ENCODE measurements around the gene MAST3.

Gene MAST3

DNA sequence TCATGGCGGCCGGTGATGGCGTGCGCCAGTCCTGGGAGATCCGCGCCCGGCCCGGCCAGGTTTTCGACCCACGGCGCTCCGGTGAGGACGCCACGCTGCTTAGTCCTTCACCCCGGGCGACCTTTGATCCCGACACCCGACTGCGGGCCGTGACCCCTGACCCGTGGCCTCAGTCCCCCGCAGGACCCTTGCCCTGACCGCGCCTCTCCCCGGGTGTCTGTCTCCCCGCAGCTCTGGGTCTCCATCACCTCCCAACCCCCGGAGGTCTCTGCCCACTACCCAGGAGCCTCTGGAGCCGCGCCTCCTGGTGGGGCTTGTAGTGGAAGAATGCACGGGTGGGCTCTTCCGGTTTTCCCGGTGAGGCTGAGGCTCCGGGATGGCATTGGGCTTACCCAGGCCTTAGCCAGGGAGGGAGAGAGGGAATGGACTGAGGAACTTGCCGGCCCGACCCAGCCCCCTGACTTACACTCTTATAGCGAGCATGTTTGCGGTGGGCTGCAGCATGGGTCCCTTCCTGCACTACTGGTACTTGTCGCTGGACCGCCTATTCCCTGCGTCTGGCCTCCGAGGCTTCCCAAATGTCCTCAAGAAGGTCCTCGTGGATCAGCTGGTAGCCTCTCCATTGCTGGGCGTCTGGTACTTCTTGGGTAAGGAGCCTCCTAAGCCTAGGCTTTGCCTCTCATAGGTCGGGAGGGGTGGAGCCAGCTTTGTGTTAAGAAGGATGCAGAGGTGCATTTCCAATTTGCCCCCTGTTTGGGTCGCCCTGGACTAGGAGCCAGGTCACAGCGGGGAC is 96.0 kb downstream of the MAST3 start:
- DNase-seq: no peak

DNA sequence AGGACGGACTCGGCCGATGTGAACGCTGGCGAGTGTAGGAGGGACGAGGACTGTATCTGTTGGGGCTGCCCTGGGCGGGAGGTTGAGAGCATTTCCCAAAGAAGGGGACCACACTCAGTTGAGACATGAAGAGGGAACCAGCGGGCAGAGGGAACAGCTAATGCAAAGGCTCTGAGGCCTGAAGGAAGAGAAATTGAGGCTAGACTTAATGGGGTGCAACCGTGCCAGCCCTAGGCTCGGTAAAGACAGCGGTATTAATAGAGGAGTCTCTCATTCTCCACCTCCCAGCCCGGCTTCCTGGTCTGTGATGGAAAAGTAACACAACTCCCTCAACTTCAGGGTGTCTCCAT is 96.6 kb downstream of the MAST3 start:
- no peak for DNase-seq

DNA sequence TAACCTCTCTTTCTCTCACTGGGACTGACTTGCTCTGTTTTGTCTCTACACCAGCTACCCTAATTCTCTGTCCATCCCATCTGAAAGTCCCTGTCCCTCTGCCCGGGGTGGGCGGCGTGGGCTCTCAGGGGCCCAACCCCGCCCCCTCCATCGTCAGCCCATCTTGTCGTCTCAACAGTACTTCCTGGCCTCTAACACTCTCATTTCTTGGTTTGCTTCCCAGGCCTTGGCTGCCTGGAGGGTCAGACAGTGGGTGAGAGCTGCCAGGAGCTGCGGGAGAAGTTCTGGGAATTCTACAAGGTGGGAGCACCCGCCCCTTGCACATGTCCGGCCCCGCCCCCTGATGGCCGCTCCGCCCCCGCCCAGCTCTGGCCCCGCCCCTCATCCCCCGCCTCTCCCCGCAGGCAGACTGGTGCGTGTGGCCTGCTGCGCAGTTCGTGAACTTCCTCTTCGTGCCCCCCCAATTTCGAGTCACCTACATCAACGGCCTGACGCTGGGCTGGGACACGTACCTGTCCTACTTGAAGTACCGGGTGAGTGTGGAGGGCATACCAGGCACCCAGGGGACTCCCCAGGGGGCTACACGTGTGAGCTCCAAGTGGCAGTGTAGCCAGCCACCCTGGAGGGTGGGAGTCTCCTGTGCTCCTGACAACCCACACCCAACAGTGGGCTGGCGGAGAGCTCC is 97.1 kb downstream of the MAST3 start:
- DNase-seq: peak; percentile 29

DNA sequence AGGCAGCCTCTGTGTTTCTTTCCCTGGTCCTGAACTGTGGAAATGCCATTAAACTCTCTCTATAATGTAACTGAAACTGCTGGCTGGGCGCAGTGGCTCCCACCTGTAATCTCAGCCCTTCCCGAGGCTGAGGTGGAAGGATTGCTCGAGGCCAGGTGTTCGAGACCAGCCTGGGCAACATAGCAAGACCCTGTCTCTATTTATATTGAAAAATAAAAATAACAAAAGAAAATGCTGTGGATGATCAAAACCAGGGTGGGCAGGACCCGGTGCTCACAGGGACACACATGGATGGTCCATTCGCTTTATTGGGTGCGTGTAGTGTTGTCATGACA is 98.9 kb downstream of the MAST3 start:
- no peak for DNase-seq

DNA sequence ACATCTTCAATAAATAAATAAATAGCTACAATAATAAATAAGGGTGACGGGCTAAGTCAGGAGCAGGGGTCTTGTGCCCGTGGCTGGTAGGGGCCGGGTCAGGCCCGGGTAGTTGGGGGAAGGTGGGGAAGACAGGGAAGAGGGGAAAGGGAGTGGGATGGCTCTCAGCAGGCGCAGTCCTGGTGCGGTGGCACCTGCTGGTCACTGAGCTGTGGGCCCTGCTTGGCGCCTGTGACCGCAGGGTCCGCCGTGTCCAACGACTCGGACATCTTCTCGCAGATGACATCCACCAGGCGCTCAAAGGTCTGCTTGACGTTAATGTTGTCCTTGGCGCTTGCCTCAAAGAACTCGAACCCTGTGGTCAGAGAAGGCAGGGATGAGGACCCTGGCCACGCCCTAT is 99.7 kb downstream of the MAST3 start:
- DNase-seq: no peak

DNA sequence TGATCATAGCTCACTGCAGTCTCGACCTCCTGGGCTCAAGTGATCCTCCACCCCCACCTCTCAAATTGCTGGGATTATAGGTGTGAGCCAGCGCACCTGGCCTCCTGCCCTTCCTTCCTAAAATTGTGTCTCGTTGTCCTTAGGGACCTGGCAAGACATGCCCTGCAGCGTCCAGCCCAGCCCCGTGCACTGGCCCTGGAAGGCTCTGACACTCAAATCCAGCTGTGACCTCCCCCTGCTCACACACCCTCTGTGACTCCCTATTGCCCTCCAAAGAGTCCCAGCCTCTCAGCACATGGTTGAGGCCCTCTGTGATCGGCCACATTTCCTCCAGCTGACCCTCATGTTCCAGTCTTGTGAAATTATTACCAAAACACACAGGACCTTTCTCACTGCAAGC is 100.4 kb downstream of the MAST3 start:
- no peak for DNase-seq

DNA sequence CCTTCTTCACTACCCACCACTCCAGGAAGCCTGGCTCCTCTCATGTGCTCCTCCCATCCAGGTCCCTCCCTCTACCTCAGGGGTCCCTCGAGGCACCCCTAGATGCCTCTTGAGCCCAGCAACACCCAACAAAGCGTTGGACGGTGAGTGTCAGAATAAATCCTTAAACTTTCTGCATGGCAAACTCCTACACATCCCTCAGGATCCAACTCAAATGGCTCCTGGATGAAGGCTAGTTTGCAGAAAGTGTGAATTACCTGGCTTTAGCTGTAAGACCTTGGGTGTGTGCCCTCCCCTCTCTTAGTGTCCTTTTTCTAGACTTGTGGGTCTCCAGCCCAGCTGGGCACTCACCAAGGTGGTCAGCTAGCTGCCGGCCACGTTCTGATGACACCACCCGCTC is 100.8 kb downstream of the MAST3 start:
- DNase-seq: no peak
